Measurements from ENCODE around the gene TTYH2. TPM values are rescaled to one million over a fixed set of nuclear protein-coding genes. Genes with fewer than 3 reads are reported as not detected.

The TTYH2 gene
- total and polyA plus RNA-seq, 12 donors, result 8.6 to 36.3 (median 24.8) TPM

DNA sequence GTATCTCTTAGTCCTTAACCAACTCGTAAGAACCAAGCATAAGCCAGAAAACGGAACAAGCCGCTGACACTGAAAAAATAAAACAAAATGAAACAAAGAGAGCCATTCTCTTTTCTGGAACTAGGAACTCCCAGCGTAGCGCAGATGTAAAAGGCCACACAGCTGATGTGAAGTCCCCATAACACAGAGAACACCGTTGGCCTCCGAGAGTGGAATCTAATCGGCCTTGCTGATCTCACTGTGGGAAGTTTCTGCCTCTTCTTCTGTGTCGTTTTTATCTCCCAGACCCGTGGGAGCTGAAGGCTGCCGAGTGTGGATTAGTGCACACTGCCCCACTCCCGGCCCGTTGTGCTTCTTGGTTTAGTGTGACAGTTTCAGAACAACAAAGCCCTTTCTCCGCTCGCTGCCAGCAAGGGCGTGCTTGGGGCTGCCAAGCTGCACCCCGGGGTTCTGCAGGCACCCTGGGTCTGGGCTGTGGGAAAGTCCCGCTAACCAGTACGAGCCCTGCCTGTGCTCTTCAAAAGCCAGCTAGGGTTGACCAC, 21.7 kb downstream of the TTYH2 start:
- H3K36me3 ChIP-seq, result peaks cover 0 to 50% (median 4%) of the 10 kb centered on the region in 9 donors
- intact Hi-C loops (cut with DNase I), result loop anchor here in 2 of 10 donors (2.0 kb wide), 1 partner anchor 20 kb away; no protein-coding TSS in a partner anchor
- no peaks in the 10 kb centered on the region for H3K9me3 ChIP-seq
- H3K27ac ChIP-seq, result peak overlapping the region in 8 of 10 donors; percentile 2 to 88 (median 62)
- WGBS, 2 donors, result 38 to 48% methylated on average over 19 of the region's 19 CpGs
- H3K27me3 ChIP-seq, result no peaks in the 10 kb centered on the region
- TF ChIP-seq CTCF (IDR thresholded peaks at IDR 0.05), result no peak
- H3K4me3 ChIP-seq, result peak overlapping the region in 6 of 10 donors; percentile 4 to 31 (median 21)
- peaks cover 0 to 60% (median 34%) of the 10 kb centered on the region in 9 donors for H3K4me1 ChIP-seq
- DNase-seq, result no peak
- peak in 6 of 8 donors; percentile 21 to 41 (median 30) for ATAC-seq

GRCh38 chr17:74235911-74236371, 22.6 kb downstream of the TTYH2 start:
- peak overlapping the region in 9 of 10 donors; percentile 2 to 88 (median 57) for H3K27ac ChIP-seq

DNA sequence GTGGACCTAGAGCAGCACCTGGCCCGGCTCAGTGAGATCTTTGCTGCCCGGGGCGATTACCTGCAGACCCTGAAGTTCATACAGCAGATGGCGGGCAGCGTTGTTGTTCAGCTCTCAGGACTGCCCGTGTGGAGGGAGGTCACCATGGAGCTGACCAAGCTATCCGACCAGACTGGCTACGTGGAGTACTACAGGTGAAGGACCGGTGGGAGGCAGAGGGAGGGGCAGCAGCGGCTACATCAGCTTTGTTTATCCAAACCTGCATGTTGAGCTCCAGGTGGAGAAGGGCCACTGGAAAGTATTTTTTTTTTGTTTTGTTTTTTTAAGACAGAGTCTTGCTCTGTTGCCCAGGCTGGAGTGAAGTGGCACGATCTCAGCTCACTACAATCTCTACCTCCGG, 23.9 kb downstream of the TTYH2 start:
- DNase-seq (no peak), ATAC-seq (no peak)
- intact Hi-C loops (cut with DNase I), result no loop called here
- WGBS, 2 donors, result 92 to 96% methylated on average over 12 of the region's 12 CpGs
- TF ChIP-seq CTCF (IDR thresholded peaks at IDR 0.05), result no peak
- Histone ChIP-seq H3K27me3 (no peaks in the 10 kb centered on the region), H3K4me1 (peaks cover 6 to 81% (median 56%) of the 10 kb centered on the region in 9 donors), H3K4me3 (no peak overlapping the region), H3K36me3 (peaks cover 0 to 28% (median 0%) of the 10 kb centered on the region in 9 donors), H3K9me3 (no peaks in the 10 kb centered on the region), H3K27ac (no peak overlapping the region)

More at GRCh38 chr17:74235911-74236371, 22.6 kb downstream of the TTYH2 start:
- Histone ChIP-seq H3K27me3 (no peaks in the 10 kb centered on the region), H3K36me3 (peaks cover 0 to 42% (median 4%) of the 10 kb centered on the region in 9 donors), H3K4me1 (peaks cover 2 to 69% (median 42%) of the 10 kb centered on the region in 9 donors), H3K9me3 (no peaks in the 10 kb centered on the region), H3K4me3 (no peak overlapping the region)
- ATAC-seq, result peak; percentile 23 to 79 (median 60)
- DNase-seq, result peak in 1 of 2 donors; percentile 32
- TF ChIP-seq CTCF (IDR thresholded peaks at IDR 0.05), result no peak
- WGBS, 2 donors, result 25 to 27% methylated on average over 8 of the region's 8 CpGs
- intact Hi-C loops (cut with DNase I), result loop anchor here in 2 of 10 donors (2.0 kb wide), 1 partner anchor 21 kb away; no protein-coding TSS in a partner anchor

GRCh38 chr17:74239172-74239571, 25.8 kb downstream of the TTYH2 start:
- Histone ChIP-seq H3K9me3 (no peaks in the 10 kb centered on the region), H3K27me3 (no peaks in the 10 kb centered on the region), H3K4me1 (peaks cover 14 to 79% (median 69%) of the 10 kb centered on the region in 9 donors), H3K27ac (peak overlapping the region in 1 of 10 donors; percentile 53), H3K4me3 (no peak overlapping the region), H3K36me3 (peaks cover 0 to 23% (median 0%) of the 10 kb centered on the region in 9 donors)
- ATAC-seq (no peak), DNase-seq (peak in 1 of 2 donors; percentile 36)
- WGBS, 2 donors, result 67 to 70% methylated on average over 10 of the region's 10 CpGs
- no peak for TF ChIP-seq CTCF (IDR thresholded peaks at IDR 0.05)
- intact Hi-C loops (cut with DNase I), result no loop called here
